IPS-NIHi11 (cell line): ENCODE measurements around the gene LRRC4.

Source experiments
- DNase-seq: peaks from one replicate; pipeline ENCODE4 v3.0.0; 2012; ENCODE audit warnings: mixed read lengths, low spot score

Gene LRRC4

GRCh38 chr7:128059143-128059988, 28.1 kb upstream of the LRRC4 start:
- DNase-seq: no peak

- no peak for DNase-seq
These were observed 26.7 kb upstream of the LRRC4 start for GRCh38 chr7:128057909-128058308.

- DNase-seq: no peak
These were observed 25.7 kb upstream of the LRRC4 start for GRCh38 chr7:128056901-128057300.

GRCh38 chr7:128055637-128056036, 24.4 kb upstream of the LRRC4 start:
- DNase-seq: no peak

- DNase-seq: no peak
These were observed 23.3 kb upstream of the LRRC4 start for GRCh38 chr7:128054511-128054910.

GRCh38 chr7:128053991-128054390, 22.8 kb upstream of the LRRC4 start:
- DNase-seq: no peak

- no peak for DNase-seq
These were observed 21.8 kb upstream of the LRRC4 start for GRCh38 chr7:128053023-128053422.

- no peak for DNase-seq
These were observed 21.2 kb upstream of the LRRC4 start for GRCh38 chr7:128052404-128052803.

- DNase-seq: no peak
These were observed 14.5 kb upstream of the LRRC4 start for GRCh38 chr7:128045766-128046165.

- no peak for DNase-seq
These were observed 13.9 kb upstream of the LRRC4 start for GRCh38 chr7:128045158-128045557.

- DNase-seq: no peak
These were observed 12.8 kb upstream of the LRRC4 start for GRCh38 chr7:128044064-128044463.

GRCh38 chr7:128042012-128042411, 10.8 kb upstream of the LRRC4 start:
- no peak for DNase-seq

GRCh38 chr7:128041203-128041602, 10.0 kb upstream of the LRRC4 start:
- no peak for DNase-seq

- no peak for DNase-seq
These were observed 9.0 kb upstream of the LRRC4 start for GRCh38 chr7:128040205-128040604.

GRCh38 chr7:128039544-128039953, 8.3 kb upstream of the LRRC4 start:
- DNase-seq: no peak

GRCh38 chr7:128037880-128038619, 6.8 kb upstream of the LRRC4 start:
- no peak for DNase-seq

GRCh38 chr7:128037081-128037480, 5.8 kb upstream of the LRRC4 start:
- no peak for DNase-seq

GRCh38 chr7:128036226-128036940, 5.1 kb upstream of the LRRC4 start:
- DNase-seq: no peak

GRCh38 chr7:128035712-128036111, 4.5 kb upstream of the LRRC4 start:
- peak; percentile 38 for DNase-seq

- no peak for DNase-seq
These were observed 3.6 kb upstream of the LRRC4 start for GRCh38 chr7:128034825-128035224.

- no peak for DNase-seq
These were observed 2.0 kb upstream of the LRRC4 start for GRCh38 chr7:128033246-128033645.

- peak; percentile 49 for DNase-seq
These were observed 1.5 kb upstream of the LRRC4 start for GRCh38 chr7:128032605-128033235.
